ENCODE results near the gene KNOP1.

The KNOP1 gene

GRCh38 chr16:19709381-19710136 lies 8.5 kb downstream of the KNOP1 start:
- FAIRE-seq: no peak
- DNase-seq (ENCODE audit: extremely low spot score, insufficient read length, low read depth): no peak

GRCh38 chr16:19708296-19709205 lies 9.5 kb downstream of the KNOP1 start:
- DNase-seq (ENCODE audit: extremely low spot score, insufficient read length, low read depth) (no peak), FAIRE-seq (no peak)

DNA sequence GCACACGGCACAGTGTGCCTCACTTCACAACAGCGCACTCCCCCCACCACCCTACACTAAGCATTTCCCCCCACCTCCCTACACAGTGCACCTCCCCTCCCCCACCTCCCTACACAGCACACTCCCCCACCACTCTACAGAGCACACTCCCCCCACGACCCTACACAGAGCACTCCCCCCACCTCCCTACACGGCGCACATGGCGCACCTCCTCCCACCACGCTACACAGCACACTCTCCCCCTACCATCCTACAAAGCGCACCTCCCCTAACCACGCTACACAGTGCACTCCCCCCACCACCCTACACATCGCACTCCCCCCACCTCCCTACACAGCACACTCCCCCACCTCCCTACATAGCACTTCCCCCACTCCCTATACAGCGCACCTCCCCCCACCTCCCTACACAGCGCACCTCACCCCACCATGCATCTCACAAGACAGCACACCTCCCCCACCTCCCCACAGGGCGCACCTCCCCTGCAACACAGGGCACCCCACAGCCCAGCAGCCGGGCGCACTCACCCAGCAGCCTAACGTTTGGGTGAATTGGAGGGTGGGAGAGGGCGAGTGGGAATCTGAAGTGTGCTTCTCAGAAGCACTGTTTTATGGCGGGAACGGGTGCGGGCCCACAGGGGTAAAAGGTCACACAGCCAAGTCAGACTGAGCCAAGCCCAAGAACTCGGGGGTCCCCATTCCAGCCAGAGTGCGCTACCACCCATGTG lies 10.3 kb downstream of the KNOP1 start:
- FAIRE-seq: no peak
- DNase-seq (ENCODE audit: extremely low spot score, insufficient read length, low read depth): no peak

- FAIRE-seq (no peak), DNase-seq (ENCODE audit: extremely low spot score, insufficient read length, low read depth) (no peak)
Observed at GRCh38 chr16:19706846-19707245, 11.2 kb downstream of the KNOP1 start.

DNA sequence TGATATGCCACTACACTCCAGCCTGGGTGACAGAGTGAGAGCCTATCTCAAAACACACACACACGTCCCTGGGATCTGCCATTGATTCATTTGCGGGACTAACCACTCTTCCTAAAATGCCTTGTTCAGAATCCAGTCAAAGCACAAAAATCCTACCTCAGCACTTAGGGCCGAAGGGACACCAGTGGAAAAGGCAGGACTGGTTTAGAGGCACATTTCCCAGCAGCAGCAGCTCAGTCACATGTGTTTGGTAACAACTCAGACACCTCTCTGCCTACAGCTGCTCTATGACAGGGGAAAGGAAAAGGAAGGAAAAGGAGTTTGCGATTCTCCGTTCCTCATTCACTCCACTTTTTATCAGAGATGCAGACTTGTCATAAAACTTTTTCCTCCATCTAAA lies 12.2 kb downstream of the KNOP1 start:
- no peak for DNase-seq (ENCODE audit: extremely low spot score, insufficient read length, low read depth)
- no peak for FAIRE-seq

GRCh38 chr16:19705146-19705501 lies 12.9 kb downstream of the KNOP1 start:
- FAIRE-seq: no peak
- DNase-seq (ENCODE audit: extremely low spot score, insufficient read length, low read depth): no peak

DNA sequence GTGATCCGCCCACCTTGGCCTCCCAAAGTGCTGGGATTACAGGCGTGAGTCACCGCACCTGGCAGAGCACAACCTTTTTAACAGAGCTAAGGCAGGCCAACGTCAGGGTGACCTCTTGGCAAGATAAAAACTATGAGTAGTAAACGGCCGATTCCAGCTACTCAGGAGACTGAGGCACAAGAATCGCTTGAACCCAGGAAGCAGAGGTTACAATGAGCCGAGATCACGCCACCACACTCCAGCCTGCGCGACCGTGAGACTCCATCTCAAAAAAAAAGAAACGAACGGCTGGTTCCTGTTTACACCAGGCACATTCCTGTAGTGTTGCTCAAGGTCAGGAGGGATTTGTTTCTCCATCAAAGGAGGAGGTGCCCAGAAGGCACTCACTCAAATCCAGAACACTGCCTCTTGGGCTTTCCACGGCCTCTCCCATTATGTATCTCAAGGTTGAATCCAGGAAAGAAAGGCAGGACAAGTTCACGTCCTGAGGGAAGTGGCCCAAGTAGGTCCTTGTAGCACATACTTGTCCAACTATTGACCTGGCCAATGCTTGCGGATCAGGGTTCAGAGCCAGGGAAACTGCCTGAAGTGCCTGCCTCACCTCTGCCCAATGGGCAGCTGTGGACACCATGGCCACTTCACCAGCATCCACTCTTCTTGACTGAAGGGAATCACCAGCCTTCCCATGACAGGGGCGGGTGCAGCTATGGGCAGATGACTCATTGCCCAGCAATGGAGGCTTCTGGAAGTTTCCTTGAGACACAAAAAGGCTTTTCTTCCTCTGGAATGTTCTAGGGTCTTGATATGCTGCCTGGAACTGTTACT lies 13.5 kb downstream of the KNOP1 start:
- no peak for FAIRE-seq
- DNase-seq (ENCODE audit: extremely low spot score, insufficient read length, low read depth): no peak

DNA sequence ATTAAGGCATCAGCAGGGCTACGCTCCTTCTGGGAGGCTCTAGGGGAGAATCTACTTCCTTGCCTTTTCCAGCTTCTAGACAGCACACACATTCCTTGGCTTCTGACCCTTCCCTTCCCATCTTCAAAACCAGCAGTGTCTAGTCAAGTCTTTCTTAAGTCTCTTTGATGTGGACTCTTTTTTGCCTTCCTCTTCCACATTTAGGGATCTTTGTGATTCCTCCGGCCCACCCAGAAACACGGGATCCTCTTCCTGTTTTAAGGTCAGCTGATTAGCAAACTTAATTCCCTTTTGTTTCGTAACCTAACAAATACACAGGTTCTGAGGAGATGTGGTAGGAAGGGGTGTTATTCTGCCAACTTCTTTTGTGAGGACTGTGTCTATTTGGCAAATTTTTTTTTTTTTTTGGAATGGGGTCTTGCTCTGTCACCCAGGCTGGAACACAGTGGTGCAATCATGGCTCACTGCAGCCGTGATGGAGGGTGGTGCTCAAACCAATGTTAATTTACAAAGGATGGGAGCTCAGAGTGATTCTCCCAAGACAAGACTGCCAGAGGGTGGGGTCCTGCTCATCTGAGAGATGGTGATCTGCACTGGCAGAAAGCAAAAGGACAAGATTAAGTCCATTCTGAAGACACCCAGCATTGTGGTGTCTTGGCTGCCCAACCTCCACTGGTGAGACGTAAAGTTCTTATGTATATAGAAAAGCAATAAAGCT lies 14.7 kb downstream of the KNOP1 start:
- no peak for FAIRE-seq

GRCh38 chr16:19701091-19701490 lies 16.9 kb downstream of the KNOP1 start:
- no peak for FAIRE-seq
- no peak for DNase-seq (ENCODE audit: extremely low spot score, insufficient read length, low read depth)

More for the DNA sequence above, 14.7 kb downstream of the KNOP1 start:
- no peak for DNase-seq (ENCODE audit: extremely low spot score, insufficient read length, low read depth)

DNA sequence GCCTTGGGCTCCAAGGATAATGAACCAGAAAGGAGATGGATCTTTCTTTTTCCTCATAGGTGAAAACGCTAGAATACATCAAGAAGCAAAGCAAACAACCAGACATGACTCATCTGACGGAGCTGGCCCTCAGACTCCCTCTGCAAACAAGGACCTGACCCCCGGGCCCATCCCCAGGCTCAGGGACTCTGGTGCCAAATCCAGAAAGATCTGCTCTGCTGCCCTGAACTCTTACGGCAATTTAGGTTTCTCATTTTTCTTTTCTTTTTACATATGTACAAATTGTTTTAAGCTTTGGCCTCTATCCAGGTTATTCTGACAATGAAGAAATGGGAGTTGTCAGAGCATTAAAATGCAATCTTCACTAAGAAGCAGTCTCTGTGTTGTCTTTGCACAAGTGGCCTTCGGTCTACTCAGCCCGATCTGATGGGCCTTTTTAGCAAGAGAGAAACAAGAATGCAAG lies 17.7 kb downstream of the KNOP1 start:
- FAIRE-seq (no peak), DNase-seq (ENCODE audit: extremely low spot score, insufficient read length, low read depth) (no peak)

DNA sequence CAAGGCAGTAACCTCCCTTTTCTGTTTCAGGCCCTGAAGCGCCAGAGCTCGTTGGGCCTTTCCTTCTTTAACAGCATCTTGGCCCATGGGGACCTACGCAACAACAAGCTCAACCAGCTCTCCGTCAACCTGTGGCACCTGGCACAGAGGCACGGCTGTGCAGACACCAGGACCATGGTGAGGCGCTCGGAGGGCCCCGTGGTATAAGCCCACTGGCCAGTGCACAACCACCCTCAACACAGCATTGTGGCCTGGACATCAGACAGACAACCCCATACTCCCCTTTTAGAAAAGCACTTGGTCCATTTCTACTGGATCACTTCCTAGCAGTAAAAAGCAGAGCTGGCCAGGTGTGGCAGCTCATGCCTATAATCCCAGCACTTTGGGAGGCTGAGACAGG lies 18.6 kb downstream of the KNOP1 start:
- DNase-seq (ENCODE audit: extremely low spot score, insufficient read length, low read depth): no peak
- no peak for FAIRE-seq

DNA sequence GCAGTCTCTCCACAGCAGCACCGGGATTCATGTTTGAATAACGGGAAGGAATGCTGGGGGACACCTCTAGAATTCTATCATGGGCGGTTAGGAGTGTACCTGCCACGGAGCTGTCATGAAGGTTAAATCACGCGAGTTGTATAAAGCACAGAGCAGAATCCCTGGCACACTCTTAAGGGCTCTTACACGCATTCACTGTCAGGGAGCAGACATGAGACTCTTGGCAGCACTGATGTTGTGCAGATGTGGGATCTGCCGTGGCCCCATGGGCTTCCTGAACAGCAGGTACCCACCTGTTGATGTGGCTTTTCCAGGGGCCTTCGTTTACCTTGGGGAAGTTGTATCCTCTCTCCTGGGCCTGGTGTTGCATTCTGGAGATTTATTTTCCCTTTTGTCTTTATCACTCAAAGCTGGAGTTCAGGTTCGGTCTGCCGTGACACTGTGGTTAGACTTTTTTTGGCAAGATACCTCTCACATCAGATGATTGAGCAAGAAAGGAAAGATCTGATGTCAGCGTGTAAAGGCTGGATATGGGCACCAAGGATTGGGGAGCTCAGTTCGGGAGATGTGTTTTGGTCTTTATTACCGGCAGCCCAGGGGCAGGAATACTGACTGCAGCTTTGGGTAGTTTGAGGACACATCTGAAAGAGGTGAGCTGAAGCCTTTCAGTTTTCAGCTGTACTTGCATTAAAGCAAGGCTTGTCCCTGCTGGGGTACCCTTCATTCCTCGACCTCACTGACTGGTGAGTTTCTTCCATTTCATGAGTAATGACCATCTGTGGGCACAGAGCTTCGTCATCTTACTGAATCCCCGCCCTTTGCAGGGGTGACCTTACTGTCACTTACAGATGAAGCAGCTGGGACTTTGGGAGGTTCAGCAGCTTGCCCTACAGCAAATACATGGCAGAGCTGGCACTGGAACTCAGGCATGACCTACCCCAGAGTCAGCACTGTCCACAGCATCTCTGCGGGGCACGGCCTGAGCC lies 19.3 kb downstream of the KNOP1 start:
- no peak for DNase-seq (ENCODE audit: extremely low spot score, insufficient read length, low read depth)

GRCh38 chr16:19697756-19698318 lies 20.2 kb downstream of the KNOP1 start:
- DNase-seq (ENCODE audit: extremely low spot score, insufficient read length, low read depth) (no peak), FAIRE-seq (no peak)

More for the DNA sequence above, 19.3 kb downstream of the KNOP1 start:
- no peak for FAIRE-seq

GRCh38 chr16:19696961-19697360 lies 21.1 kb downstream of the KNOP1 start:
- no peak for FAIRE-seq
- DNase-seq (ENCODE audit: extremely low spot score, insufficient read length, low read depth): no peak

DNA sequence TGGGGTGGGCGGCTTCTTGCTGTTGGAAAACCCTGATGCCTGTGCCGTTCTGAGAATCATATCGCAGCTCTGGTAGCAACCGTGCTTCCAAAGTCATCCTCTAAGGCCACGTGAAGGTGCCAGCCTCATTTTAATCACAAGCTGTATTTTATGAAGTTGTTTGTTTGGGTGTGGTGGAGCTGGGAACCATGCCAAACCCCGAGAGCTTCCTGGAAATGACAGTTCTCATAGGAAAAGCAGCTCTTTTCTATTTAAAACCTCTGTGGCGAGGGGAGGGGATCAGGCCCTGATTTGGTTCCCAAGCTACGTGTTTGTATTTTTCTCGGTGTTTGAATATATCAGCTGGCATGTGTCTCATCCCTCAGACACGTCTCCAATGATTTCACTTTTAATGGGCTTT lies 21.7 kb downstream of the KNOP1 start:
- DNase-seq (ENCODE audit: extremely low spot score, insufficient read length, low read depth): no peak
- no peak for FAIRE-seq

DNA sequence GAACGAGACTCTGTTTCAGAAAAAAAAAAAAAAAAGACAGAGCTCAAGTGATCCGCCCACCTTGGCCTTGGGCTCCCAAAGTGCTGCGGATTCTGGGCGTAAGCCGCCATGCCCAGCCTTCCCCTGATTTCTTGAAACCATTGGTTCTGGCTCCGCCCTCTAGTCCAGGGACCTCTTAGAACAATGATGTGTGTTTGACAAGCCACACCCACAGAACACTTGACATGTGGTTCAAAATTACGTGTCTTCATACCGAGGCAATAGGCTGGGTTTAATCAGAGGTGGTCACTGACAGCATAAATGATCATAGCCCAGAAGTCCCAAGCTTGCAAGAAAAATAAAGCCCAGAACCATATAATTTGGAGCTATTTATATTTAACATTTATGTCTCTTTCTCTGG lies 23.0 kb downstream of the KNOP1 start:
- FAIRE-seq (no peak), DNase-seq (ENCODE audit: extremely low spot score, insufficient read length, low read depth) (no peak)

- DNase-seq (ENCODE audit: extremely low spot score, insufficient read length, low read depth): no peak
- no peak for FAIRE-seq
Observed at GRCh38 chr16:19691161-19691711, 26.8 kb downstream of the KNOP1 start.
